Left lung (tissue), 10 donors: ENCODE data around the gene FBXW5. TPM values are rescaled to one million over a fixed set of nuclear protein-coding genes. Genes with fewer than 3 reads are reported as not detected.

Source experiments
- ATAC-seq: fragments of 200-7000 bp; cut with Tn5 transposase; one replicate; pipeline ENCODE4 v1.9.1; 2020; ENCODE audit warnings: moderate library complexity
- DNase-seq, 4 donors: peaks; one replicate each; pipeline ENCODE4 v3.0.0-alpha.2; 2013 to 2020
- H3K27ac ChIP-seq, 2 donors: fragments of 200-600 bp; sonication (generic) in 1 of 2; one replicate each; pipeline versions ENCODE4 v1.5.0 to v1.8.0; 2020 to 2021
- H3K27me3 ChIP-seq, 2 donors: fragments of 200-600 bp; sonication (generic) in 1 of 2; one replicate each; pipeline versions ENCODE4 v1.5.0 to v1.8.0; 2020 to 2021
- H3K36me3 ChIP-seq, 2 donors: fragments of 200-600 bp; sonication (generic) in 1 of 2; one replicate each; pipeline versions ENCODE4 v1.5.0 to v1.8.0; 2020 to 2021
- H3K4me1 ChIP-seq, 2 donors: fragments of 200-600 bp; one replicate each; pipeline ENCODE4 v1.8.0; 2021
- H3K4me3 ChIP-seq, 2 donors: fragments of 200-600 bp; sonication (generic) in 1 of 2; one replicate each; pipeline versions ENCODE4 v1.5.0 to v1.8.0; 2020 to 2021; ENCODE audit warnings: mild to moderate bottlenecking in 1 of 2
- H3K9me3 ChIP-seq, 2 donors: fragments of 200-600 bp; sonication (generic) in 1 of 2; one replicate each; pipeline versions ENCODE4 v1.5.0 to v1.8.0; 2020 to 2021
- intact Hi-C, 2 donors: fragments of 100-400 bp; cut with DNase I; formaldehyde crosslinking; loops; one replicate each; pipeline versions ENCODE4 v1.11.2 to v1.14.2; 2022
- polyA plus RNA-seq, 6 donors: library from polyadenylated mRNA; unstranded; fragments of 120-200 nt; gene quantifications; one replicate each; pipeline ENCODE4 v1.2.1, GENCODE V29; 2013; ENCODE audit not compliant: insufficient read length in 6 of 6
- total RNA-seq, 2 donors: library from RNA; stranded (reverse); fragmentation: NEBNext Ultra II Directional; extraction: Animal tissue kit (Norgen Biotek cat#: 25700); gene quantifications; one replicate each; pipeline ENCODE4 v1.2.1, GENCODE V29; 2021
- TF ChIP-seq, protein P1 (sequence below), 2 donors: fragments of 200-600 bp; sonication (generic) in 1 of 2; IDR thresholded peaks; one replicate each; pipeline versions ENCODE4 v1.5.0 to v1.8.0; 2021; ENCODE audit warnings: antibody characterized with exemption in 2 of 2
- donor health status: DM: no; HTN: yes; CAD: no.
- donor health status: DM: no; HTN: no; CAD: no.

The FBXW5 gene
- total and polyA plus RNA-seq, 8 donors, result 33.0 to 111 (median 47.7) TPM

DNA sequence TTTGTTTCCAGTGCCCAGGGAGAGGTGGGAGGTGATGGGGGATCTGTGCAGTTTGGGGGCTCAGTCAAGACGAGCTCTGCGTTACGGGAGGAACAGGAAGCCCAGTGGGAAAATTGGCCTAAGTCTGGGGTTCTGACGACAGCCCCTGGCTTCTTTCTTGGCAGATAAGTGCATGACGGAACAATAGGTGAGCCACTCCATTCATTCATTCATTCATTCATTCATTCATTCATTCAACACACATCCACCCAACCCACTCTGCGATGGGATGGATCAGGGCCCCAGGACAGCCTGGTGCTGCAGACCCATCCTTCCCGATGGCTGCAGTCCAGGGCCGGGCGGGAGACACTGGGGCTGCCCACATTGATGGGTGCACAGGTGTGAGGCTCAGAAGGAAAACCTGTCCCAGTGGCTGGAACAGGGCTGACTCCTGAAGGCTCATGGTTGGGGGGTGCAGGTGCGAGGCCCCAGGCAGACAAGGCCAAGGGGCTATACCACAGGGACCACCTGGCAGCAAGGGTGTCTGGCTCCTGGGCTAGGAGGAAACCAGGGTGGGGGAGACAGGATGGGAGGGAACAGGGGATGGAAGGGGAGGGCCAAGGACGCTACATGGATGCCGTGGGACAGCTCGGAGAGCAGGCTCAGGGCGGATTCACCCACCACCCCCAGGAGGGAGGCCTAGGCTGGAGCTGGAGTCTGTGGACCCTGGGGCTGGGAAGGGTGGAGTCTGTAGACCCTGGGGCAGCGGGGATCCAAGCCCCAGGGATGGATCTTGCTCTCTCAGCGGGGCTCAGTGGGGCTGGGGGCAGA is 36.3 kb upstream of the FBXW5 start:
- ATAC-seq, result no peak
- no peak overlapping the region for H3K4me3 ChIP-seq
- peaks cover 11 to 27% of the 10 kb centered on the region in 2 donors for H3K4me1 ChIP-seq
- intact Hi-C loops, result no loop called here
- no peaks in the 10 kb centered on the region for H3K9me3 ChIP-seq
- TF ChIP-seq, protein P1, sequence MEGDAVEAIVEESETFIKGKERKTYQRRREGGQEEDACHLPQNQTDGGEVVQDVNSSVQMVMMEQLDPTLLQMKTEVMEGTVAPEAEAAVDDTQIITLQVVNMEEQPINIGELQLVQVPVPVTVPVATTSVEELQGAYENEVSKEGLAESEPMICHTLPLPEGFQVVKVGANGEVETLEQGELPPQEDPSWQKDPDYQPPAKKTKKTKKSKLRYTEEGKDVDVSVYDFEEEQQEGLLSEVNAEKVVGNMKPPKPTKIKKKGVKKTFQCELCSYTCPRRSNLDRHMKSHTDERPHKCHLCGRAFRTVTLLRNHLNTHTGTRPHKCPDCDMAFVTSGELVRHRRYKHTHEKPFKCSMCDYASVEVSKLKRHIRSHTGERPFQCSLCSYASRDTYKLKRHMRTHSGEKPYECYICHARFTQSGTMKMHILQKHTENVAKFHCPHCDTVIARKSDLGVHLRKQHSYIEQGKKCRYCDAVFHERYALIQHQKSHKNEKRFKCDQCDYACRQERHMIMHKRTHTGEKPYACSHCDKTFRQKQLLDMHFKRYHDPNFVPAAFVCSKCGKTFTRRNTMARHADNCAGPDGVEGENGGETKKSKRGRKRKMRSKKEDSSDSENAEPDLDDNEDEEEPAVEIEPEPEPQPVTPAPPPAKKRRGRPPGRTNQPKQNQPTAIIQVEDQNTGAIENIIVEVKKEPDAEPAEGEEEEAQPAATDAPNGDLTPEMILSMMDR (IDR thresholded peaks at IDR 0.05), result no peak
- peak overlapping the region; percentile 69 to 78 for H3K27ac ChIP-seq
- peaks cover 18 to 60% of the 10 kb centered on the region in 2 donors for H3K27me3 ChIP-seq
- no peak for DNase-seq
- H3K36me3 ChIP-seq, result no peaks in the 10 kb centered on the region

GRCh38 chr9:136979769-136980587 is 35.4 kb upstream of the FBXW5 start:
- peaks cover 9 to 56% of the 10 kb centered on the region in 2 donors for H3K27me3 ChIP-seq
- TF ChIP-seq, protein P1 (IDR thresholded peaks at IDR 0.05), result no peak
- no peaks in the 10 kb centered on the region for H3K9me3 ChIP-seq
- H3K4me3 ChIP-seq, result no peak overlapping the region
- intact Hi-C loops, result no loop called here
- H3K27ac ChIP-seq, result peak overlapping the region in 1 of 2 donors; percentile 78
- no peaks in the 10 kb centered on the region for H3K36me3 ChIP-seq
- ATAC-seq (no peak), DNase-seq (no peak)
- H3K4me1 ChIP-seq, result peaks cover 17 to 36% of the 10 kb centered on the region in 2 donors

- intact Hi-C loops, result no loop called here
- H3K36me3 ChIP-seq, result no peaks in the 10 kb centered on the region
- H3K27ac ChIP-seq, result peak overlapping the region in 1 of 2 donors; percentile 78
- DNase-seq (no peak), ATAC-seq (no peak)
- peaks cover 17 to 45% of the 10 kb centered on the region in 2 donors for H3K4me1 ChIP-seq
- no peak overlapping the region for H3K4me3 ChIP-seq
- peaks cover 0 to 46% of the 10 kb centered on the region in 2 donors for H3K27me3 ChIP-seq
- H3K9me3 ChIP-seq, result no peaks in the 10 kb centered on the region
- TF ChIP-seq, protein P1 (IDR thresholded peaks at IDR 0.05), result no peak
Measured at GRCh38 chr9:136978865-136979544, 34.5 kb upstream of the FBXW5 start.

- ATAC-seq, result peak; percentile 60
- TF ChIP-seq, protein P1 (IDR thresholded peaks at IDR 0.05), result no peak
Measured at GRCh38 chr9:136978073-136978864, 33.7 kb upstream of the FBXW5 start.

More at GRCh38 chr9:136978073-136978864, 33.7 kb upstream of the FBXW5 start:
- Histone ChIP-seq H3K27ac (peak overlapping the region; percentile 65 to 66), H3K4me1 (peaks cover 17 to 50% of the 10 kb centered on the region in 2 donors), H3K4me3 (peak overlapping the region; percentile 31 to 40), H3K27me3 (peaks cover 0 to 39% of the 10 kb centered on the region in 2 donors), H3K9me3 (no peaks in the 10 kb centered on the region), H3K36me3 (no peaks in the 10 kb centered on the region)
- DNase-seq, result peak in 3 of 4 donors; percentile 50 to 78 (median 68)
- intact Hi-C loops, result no loop called here
